Measurements from ENCODE around the gene SCN4B. TPM values are rescaled to one million over a fixed set of nuclear protein-coding genes. Genes with fewer than 3 reads are reported as not detected.

The SCN4B gene
- total RNA-seq, 2 donors from 2014 or later = 3.0 to 5.6 TPM

DNA sequence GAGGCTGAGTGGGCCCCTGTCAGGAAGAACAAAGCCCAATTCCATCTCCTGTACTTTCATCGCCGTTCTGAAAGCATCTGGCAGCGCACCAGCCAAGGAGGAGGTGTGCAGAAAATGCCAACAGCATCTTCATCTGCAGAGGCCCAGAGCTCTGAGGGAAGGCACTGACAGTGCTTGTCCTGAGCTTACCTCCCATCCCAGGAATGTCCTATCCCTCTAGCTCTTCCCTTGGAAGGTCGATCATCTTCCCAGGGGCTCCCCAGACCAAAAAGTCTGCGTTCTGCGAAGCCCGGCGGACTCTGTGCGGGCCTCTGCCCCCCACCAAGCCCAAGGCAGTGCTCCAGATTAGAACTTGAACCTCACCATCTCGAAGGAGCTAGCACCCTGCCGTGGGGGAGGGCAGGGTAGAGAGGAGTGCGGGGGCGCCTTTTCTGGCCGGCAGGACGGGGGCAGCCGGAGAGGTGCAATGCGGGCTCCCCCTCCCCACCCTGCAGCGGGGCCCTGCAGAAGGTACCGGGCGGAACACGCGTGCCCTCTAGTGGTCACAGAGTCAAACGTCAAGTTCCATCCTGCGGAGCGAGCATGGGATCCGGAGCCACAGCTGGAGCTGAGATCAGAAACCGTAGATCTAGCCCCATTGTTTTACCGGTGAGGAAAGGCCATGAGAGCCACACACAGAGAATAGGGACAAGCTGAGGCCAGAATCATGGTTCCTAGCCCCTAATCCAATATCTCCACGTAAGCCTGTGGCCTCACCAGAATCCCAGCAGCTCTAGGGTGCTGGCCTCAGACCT is 18.8 kb upstream of the SCN4B start:
- TF ChIP-seq POLR2A (IDR thresholded peaks at IDR 0.05) (no peak), POLR2AphosphoS5 (IDR thresholded peaks at IDR 0.05) (peak; percentile 60)
- TF ChIP-seq, protein P1, sequence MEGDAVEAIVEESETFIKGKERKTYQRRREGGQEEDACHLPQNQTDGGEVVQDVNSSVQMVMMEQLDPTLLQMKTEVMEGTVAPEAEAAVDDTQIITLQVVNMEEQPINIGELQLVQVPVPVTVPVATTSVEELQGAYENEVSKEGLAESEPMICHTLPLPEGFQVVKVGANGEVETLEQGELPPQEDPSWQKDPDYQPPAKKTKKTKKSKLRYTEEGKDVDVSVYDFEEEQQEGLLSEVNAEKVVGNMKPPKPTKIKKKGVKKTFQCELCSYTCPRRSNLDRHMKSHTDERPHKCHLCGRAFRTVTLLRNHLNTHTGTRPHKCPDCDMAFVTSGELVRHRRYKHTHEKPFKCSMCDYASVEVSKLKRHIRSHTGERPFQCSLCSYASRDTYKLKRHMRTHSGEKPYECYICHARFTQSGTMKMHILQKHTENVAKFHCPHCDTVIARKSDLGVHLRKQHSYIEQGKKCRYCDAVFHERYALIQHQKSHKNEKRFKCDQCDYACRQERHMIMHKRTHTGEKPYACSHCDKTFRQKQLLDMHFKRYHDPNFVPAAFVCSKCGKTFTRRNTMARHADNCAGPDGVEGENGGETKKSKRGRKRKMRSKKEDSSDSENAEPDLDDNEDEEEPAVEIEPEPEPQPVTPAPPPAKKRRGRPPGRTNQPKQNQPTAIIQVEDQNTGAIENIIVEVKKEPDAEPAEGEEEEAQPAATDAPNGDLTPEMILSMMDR (IDR thresholded peaks at IDR 0.05) = peak; percentile 77 to 91 (median 86)
- Histone ChIP-seq H3K36me3 (no peaks in the 10 kb centered on the region), H3K4me3 (no peak overlapping the region), H3K9me3 (no peaks in the 10 kb centered on the region), H3K4me1 (replicated peaks) (no peaks in the 10 kb centered on the region), H3K27me3 (replicated peaks; ENCODE audit: insufficient read depth) (no peaks in the 10 kb centered on the region), H3K27ac (no peak overlapping the region)
- intact Hi-C loops (cut with DNase I) = loop anchor here (1.0 kb wide), 1 partner anchor 26 kb away; no protein-coding TSS in a partner anchor
- WGBS = 6% methylated on average over 27 of the region's 29 CpGs
- peak; percentile 69 for DNase-seq (ENCODE audit: low spot score)

DNA sequence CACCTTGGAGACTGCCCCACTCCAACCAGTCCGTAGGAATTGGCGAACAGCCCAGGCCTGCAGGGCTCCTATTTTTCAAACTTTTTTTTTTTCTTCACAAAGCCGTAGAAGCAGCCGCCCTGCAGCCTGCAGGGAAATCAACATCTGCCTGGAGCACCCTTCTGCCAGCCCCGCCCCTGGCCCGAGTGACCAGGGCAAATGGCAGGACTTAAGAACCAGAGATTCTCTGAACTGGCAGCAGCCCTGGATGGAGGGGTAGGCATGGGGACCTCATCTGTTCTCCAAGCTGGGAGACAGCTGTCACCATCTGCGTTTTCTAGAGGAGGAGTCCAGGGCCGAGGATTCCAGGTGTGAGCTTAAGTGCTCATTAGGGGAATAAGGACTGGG is 18.3 kb upstream of the SCN4B start:
- DNase-seq (ENCODE audit: low spot score) = no peak
- TF ChIP-seq, protein P1 (IDR thresholded peaks at IDR 0.05) = no peak
- TF ChIP-seq POLR2A (IDR thresholded peaks at IDR 0.05) (no peak), POLR2AphosphoS5 (IDR thresholded peaks at IDR 0.05) (no peak)

DNA sequence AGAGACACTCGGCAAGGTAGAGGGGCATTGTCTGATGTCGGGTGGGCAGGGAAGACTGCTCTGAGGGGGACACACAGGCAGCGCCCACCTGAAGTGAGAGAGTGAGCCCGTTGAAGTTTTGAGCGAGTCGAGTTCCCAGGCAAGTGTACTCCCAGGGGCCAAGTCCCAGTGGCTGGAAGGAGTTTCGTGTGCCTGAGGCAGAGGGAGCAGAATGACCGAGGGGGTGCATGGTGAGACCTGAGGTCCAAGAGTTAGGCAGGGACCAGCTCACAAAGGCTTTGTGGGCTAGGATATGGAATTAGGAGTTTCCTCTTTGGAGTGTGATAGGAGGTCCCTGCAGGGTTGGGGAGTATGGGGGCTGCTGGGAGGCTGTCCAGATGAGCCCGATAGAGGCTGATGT is 17.6 kb upstream of the SCN4B start:
- no peak for TF ChIP-seq POLR2AphosphoS5 (IDR thresholded peaks at IDR 0.05)
- TF ChIP-seq POLR2A (IDR thresholded peaks at IDR 0.05) = no peak
- TF ChIP-seq, protein P1 (IDR thresholded peaks at IDR 0.05) = no peak
- DNase-seq (ENCODE audit: low spot score) = no peak
- Histone ChIP-seq H3K4me3 (no peak overlapping the region), H3K27ac (no peak overlapping the region), H3K36me3 (no peaks in the 10 kb centered on the region), H3K9me3 (no peaks in the 10 kb centered on the region), H3K27me3 (replicated peaks; ENCODE audit: insufficient read depth) (no peaks in the 10 kb centered on the region), H3K4me1 (replicated peaks) (no peaks in the 10 kb centered on the region)
- 82% methylated on average over 9 of the region's 9 CpGs for WGBS
- intact Hi-C loops (cut with DNase I) = no loop called here

More for the DNA sequence above, 18.3 kb upstream of the SCN4B start:
- WGBS = 61% methylated on average over 8 of the region's 8 CpGs
- Histone ChIP-seq H3K4me1 (replicated peaks) (no peaks in the 10 kb centered on the region), H3K36me3 (no peaks in the 10 kb centered on the region), H3K4me3 (no peak overlapping the region), H3K9me3 (no peaks in the 10 kb centered on the region), H3K27me3 (replicated peaks; ENCODE audit: insufficient read depth) (no peaks in the 10 kb centered on the region), H3K27ac (no peak overlapping the region)
- intact Hi-C loops (cut with DNase I) = loop anchor here (1.0 kb wide), 1 partner anchor 26 kb away; no protein-coding TSS in a partner anchor

DNA sequence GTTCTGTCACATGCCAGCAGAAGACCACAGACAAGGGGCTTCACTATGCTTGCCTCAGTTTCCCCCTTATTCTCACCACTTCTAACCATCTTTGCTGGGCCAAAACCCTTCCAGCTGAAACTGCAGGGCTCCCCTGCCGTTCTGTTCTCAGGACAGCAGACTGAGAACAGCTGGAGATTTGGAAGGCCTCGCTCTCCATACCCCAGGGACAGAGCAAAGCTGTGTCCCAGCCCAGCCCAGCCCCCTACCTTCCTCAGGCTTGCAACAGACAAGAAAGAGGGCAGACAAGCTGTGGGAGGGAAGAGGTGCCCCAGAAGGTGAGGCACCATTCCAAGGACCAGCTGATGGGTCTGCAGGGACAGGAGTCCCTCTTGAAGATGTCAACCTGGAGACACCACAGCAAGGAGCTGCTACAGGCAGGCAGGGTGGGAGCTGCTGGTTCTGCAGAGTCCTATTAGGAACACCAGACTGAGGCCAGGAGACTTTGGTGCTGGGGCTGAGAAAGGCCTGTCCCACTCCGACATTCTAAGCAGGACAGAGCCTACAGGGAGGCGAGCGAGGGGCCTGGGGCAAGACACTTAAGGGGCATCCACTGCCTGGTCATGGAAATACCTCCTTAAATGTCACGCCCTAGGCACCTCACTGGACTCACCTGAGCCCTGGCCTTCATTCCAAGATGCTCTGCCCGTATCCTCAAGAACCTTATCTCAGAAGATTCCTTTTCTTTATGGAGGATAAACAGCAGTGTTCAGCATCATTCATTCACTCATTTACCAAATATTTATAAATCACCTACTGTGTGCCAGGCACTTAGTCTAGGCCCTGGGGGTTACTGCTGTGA is 16.9 kb upstream of the SCN4B start:
- Histone ChIP-seq H3K9me3 (no peaks in the 10 kb centered on the region), H3K27ac (no peak overlapping the region), H3K36me3 (no peaks in the 10 kb centered on the region), H3K4me1 (replicated peaks) (no peaks in the 10 kb centered on the region), H3K4me3 (no peak overlapping the region), H3K27me3 (replicated peaks; ENCODE audit: insufficient read depth) (no peaks in the 10 kb centered on the region)
- 81% methylated on average over 7 of the region's 7 CpGs for WGBS
- intact Hi-C loops (cut with DNase I) = no loop called here
- no peak for TF ChIP-seq POLR2A (IDR thresholded peaks at IDR 0.05)
- no peak for TF ChIP-seq POLR2AphosphoS5 (IDR thresholded peaks at IDR 0.05)
- TF ChIP-seq, protein P1 (IDR thresholded peaks at IDR 0.05) = no peak
- no peak for DNase-seq (ENCODE audit: low spot score)
